PC-9 (cell line): Measurements from ENCODE around the gene RREB1. TPM values are rescaled to one million over a fixed set of nuclear protein-coding genes. Genes with fewer than 3 reads are reported as not detected.
A peak's percentile ranks its signal among the peaks of the same experiment; 100 is the strongest.

ENCODE experiments used
- BruUV-seq: library from RNA; stranded (reverse); fragments of 400-500 nt; replicated peaks from 2 replicates; lab custom pipeline; 2021; lab: Mats Ljungman, UMichigan
- CTCF ChIA-PET: fragments of 300-600 bp; sonication (Branson Sonifier 250); formaldehyde crosslinking; loops from one replicate; lab custom pipeline; 2022; ENCODE audit warnings: antibody characterized with exemption; lab: Charles Lee
- POLR2A ChIA-PET: fragments of 300-600 bp; sonication (Branson Sonifier 250); formaldehyde crosslinking; loops from one replicate; lab custom pipeline; 2022; ENCODE audit warnings: antibody characterized with exemption; ENCODE audit not compliant: unreplicated experiment; lab: Charles Lee
- DNase-seq, 2 experiments: peaks; one replicate each; pipeline versions ENCODE4 v3.0.0 to v3.0.0-alpha.2; 2015 to 2022; ENCODE audit warnings: mixed read lengths in 1 of 2
- H2AFZ ChIP-seq: fragments of 200-600 bp; sonication (generic); 2 replicates; pipeline ENCODE4 v1.8.1; 2017; ENCODE audit warnings: antibody characterized with exemption
- H3F3A ChIP-seq: fragments of 200-600 bp; sonication (generic); 2 replicates; pipeline ENCODE4 v1.8.1; 2017; ENCODE audit warnings: antibody characterized with exemption, mild to moderate bottlenecking, low read depth; ENCODE audit not compliant: insufficient read depth
- H3K27ac ChIP-seq: fragments of 200-600 bp; sonication (generic); 2 replicates; pipeline ENCODE4 v1.6.1; 2016; ENCODE audit warnings: mixed run types
- H3K27me3 ChIP-seq: fragments of 200-600 bp; sonication (generic); 2 replicates; pipeline ENCODE4 v1.6.1; 2016; ENCODE audit warnings: low read depth, mixed run types; ENCODE audit not compliant: insufficient read depth
- H3K36me3 ChIP-seq: fragments of 200-600 bp; sonication (generic); 2 replicates; pipeline ENCODE4 v1.6.1; 2016; ENCODE audit warnings: low read depth, mixed run types
- H3K4me1 ChIP-seq: fragments of 200-600 bp; sonication (generic); replicated peaks from 2 replicates; pipeline ENCODE4 v1.6.1; 2016; ENCODE audit warnings: mixed run types; ENCODE audit not compliant: insufficient read depth
- H3K4me2 ChIP-seq: fragments of 200-600 bp; sonication (generic); 2 replicates; pipeline ENCODE4 v1.6.1; 2017; ENCODE audit warnings: mixed run types
- H3K4me3 ChIP-seq: fragments of 200-600 bp; sonication (generic); 2 replicates; pipeline ENCODE4 v1.6.1; 2016; ENCODE audit warnings: mixed run types
- H3K79me2 ChIP-seq: fragments of 200-600 bp; sonication (generic); 2 replicates; pipeline ENCODE4 v1.6.1; 2017; ENCODE audit warnings: low read depth, mixed run types
- H3K9me2 ChIP-seq: fragments of 200-600 bp; sonication (generic); 2 replicates; pipeline ENCODE4 v1.8.1; 2017; ENCODE audit warnings: mild to moderate bottlenecking; ENCODE audit not compliant: insufficient read depth
- H3K9me3 ChIP-seq: fragments of 200-600 bp; sonication (generic); 2 replicates; pipeline ENCODE4 v1.8.1; 2016; ENCODE audit warnings: low read depth; ENCODE audit not compliant: insufficient read depth
- H4K20me1 ChIP-seq: fragments of 200-600 bp; sonication (generic); 2 replicates; pipeline ENCODE4 v1.8.1; 2017; ENCODE audit not compliant: insufficient read depth
- EZH2 ChIP-seq: fragments of 200-600 bp; sonication (generic); IDR thresholded peaks from 2 replicates; pipeline ENCODE4 v1.8.0; 2017; ENCODE audit warnings: antibody characterized with exemption, low read depth
- intact Hi-C: fragments of 100-400 bp; cut with micrococcal nuclease; formaldehyde crosslinking; loops from one replicate; pipeline ENCODE4 v1.10.0; 2022; ENCODE audit not compliant: unreplicated experiment
- total RNA-seq: library from RNA; stranded (reverse); gene quantifications from 2 replicates; pipeline ENCODE4 v1.2.3, GENCODE V29; 2021
- TF ChIP-seq, protein P1 (sequence below): fragments of 200-600 bp; sonication (generic); conservative IDR thresholded peaks from 2 replicates; pipeline ENCODE4 v1.6.1; 2017; ENCODE audit warnings: mixed run types, antibody characterized with exemption, mild to moderate bottlenecking, moderate library complexity

The RREB1 gene
- total RNA-seq, 1 experiment from 2014 or later: 38.4 TPM

DNA sequence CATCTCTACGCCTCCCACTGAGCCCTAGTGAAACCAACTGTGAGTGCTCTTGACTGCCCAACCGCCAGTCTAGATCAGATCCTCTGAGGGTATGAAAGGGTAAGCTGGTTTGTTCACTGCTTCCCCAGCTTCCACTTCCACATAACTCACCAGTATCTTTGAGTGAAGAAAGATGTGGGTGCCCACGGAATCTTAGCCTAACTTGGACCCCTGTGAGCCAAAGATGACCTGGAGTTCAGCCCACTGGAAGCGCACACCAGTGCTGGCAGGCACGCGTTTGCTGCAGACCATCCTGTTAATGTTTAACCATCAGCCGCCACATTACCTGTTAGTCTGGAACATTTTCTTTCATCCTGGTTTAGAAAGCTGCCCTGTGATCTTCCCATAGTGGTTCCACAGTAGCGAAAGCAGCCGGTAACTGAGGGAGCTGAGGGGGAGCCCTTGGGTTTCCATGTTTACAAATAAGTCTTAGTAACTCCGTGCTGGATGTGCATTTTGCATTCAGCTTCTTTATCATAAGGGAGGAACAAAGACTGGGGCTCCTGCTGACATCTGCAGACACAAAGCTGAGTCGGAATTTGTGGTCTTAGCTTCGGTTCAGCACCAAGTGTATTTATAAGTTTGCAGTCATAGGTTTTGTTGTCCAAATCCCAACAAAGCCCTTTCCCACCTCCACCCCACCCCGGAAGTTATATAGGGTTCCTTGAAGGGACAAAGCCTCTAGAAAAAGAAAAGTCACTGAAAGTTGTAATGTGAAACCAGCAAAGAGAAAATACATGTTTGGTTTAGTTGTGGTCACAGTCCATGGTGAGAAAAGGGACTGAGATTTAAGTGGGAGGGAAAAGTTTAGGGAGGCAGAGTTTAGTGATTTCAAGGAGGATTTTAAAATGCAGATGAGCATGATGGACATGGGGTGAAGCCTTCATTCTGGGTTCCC, 134.2 kb downstream of the RREB1 start:
- H3K27ac ChIP-seq: peak overlapping the region; percentile 62
- H3K4me2 ChIP-seq: no peak overlapping the region
- TF ChIP-seq EZH2: no peak
- TF ChIP-seq, protein P1, sequence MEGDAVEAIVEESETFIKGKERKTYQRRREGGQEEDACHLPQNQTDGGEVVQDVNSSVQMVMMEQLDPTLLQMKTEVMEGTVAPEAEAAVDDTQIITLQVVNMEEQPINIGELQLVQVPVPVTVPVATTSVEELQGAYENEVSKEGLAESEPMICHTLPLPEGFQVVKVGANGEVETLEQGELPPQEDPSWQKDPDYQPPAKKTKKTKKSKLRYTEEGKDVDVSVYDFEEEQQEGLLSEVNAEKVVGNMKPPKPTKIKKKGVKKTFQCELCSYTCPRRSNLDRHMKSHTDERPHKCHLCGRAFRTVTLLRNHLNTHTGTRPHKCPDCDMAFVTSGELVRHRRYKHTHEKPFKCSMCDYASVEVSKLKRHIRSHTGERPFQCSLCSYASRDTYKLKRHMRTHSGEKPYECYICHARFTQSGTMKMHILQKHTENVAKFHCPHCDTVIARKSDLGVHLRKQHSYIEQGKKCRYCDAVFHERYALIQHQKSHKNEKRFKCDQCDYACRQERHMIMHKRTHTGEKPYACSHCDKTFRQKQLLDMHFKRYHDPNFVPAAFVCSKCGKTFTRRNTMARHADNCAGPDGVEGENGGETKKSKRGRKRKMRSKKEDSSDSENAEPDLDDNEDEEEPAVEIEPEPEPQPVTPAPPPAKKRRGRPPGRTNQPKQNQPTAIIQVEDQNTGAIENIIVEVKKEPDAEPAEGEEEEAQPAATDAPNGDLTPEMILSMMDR: no peak
- no peak overlapping the region for H2AFZ ChIP-seq
- no peaks in the 10 kb centered on the region for H4K20me1 ChIP-seq
- no peak for DNase-seq
- H3K79me2 ChIP-seq: peaks cover 20% of the 10 kb centered on the region
- no peaks in the 10 kb centered on the region for H3K36me3 ChIP-seq
- no peak overlapping the region for H3K4me3 ChIP-seq
- CTCF ChIA-PET: interaction anchor here (0.6 to 1.2 kb wide), 3 partner anchors 33 to 547 kb away, joined by 3 read pairs; no protein-coding TSS in a partner anchor
- BruUV-seq: no TSS peak
- H3K9me2 ChIP-seq: no peaks in the 10 kb centered on the region
- no peaks in the 10 kb centered on the region for H3K9me3 ChIP-seq
- POLR2A ChIA-PET: interaction anchor here (0.6 kb wide), 1 partner anchor 101 kb away, joined by 6 read pairs; no protein-coding TSS in a partner anchor
- intact Hi-C loops: loop anchor here (2.0 to 5.0 kb wide), 4 partner anchors 133 to 440 kb away; no protein-coding TSS in a partner anchor
- peaks cover 10% of the 10 kb centered on the region; the same call in 1 of the 2 replicates for H3F3A ChIP-seq
- peaks cover 28% of the 10 kb centered on the region for H3K4me1 ChIP-seq
- H3K27me3 ChIP-seq: no peaks in the 10 kb centered on the region

DNA sequence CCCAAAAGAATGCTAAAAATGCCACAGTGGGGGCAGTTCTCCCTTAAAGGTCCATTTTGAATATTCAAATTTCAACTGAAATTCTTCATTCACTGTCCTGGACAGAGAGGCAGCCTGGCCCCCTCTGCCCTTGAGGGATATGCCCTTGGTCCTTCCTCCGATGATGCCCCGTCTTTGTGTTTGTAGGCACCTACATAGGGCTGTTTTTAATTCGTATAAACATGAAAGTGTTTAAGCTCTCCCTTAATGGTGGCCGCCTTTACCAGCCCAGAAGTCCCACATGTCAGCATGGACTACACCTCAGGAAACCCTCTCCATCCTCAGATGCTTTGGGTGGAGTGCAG, 135.0 kb downstream of the RREB1 start:
- Histone ChIP-seq H3K79me2 (peaks cover 12% of the 10 kb centered on the region), H3K27me3 (no peaks in the 10 kb centered on the region), H2AFZ (no peak overlapping the region), H3K36me3 (no peaks in the 10 kb centered on the region), H3K27ac (peak overlapping the region; percentile 62), H3K9me3 (no peaks in the 10 kb centered on the region), H3K4me3 (no peak overlapping the region), H3K4me2 (no peak overlapping the region; the same call in 1 of the 2 replicates), H4K20me1 (no peaks in the 10 kb centered on the region), H3F3A (peaks cover 10% of the 10 kb centered on the region; the same call in 1 of the 2 replicates), H3K9me2 (no peaks in the 10 kb centered on the region), H3K4me1 (peaks cover 19% of the 10 kb centered on the region; the same call in 1 of the 2 replicates)
- TF ChIP-seq, protein P1: no peak
- TF ChIP-seq EZH2: no peak
- ChIA-PET POLR2A (interaction anchor here (0.9 kb wide), 1 partner anchor 41 kb away, joined by 7 read pairs; no protein-coding TSS in a partner anchor), CTCF (interaction anchor here (0.6 to 1.2 kb wide), 2 partner anchors 33 to 186 kb away, joined by 3 read pairs; no protein-coding TSS in a partner anchor)
- DNase-seq: no peak
- intact Hi-C loops: loop anchor here (1.0 to 5.0 kb wide), 6 partner anchors 134 to 565 kb away; no protein-coding TSS in a partner anchor
- BruUV-seq: no TSS peak
